Erythroblast (primary cell): ENCODE measurements around the gene POLR3GL.

ENCODE experiments used
- GATA1 ChIP-seq: IDR thresholded peaks from 2 replicates; pipeline ENCODE4 v1.6.1; 2011; ENCODE audit warnings: low read depth, mild to moderate bottlenecking, control low read depth, low read length, moderate library complexity
- POLR2A ChIP-seq: IDR thresholded peaks from 2 replicates; pipeline ENCODE4 v1.6.1; 2011; ENCODE audit warnings: mild to moderate bottlenecking, low read length

- TF ChIP-seq POLR2A: no peak
- no peak for TF ChIP-seq GATA1
Observed at GRCh38 chr1:146020058-146021049, 55.9 kb downstream of the POLR3GL start.
